Adrenal gland (tissue), 12 donors: ENCODE measurements around the gene GATA6. TPM values are rescaled to one million over a fixed set of nuclear protein-coding genes. Genes with fewer than 3 reads are reported as not detected.

Experiments
- DNase-seq, 7 donors: peaks; one replicate each; pipeline ENCODE4 v3.0.0-alpha.2; 2019 to 2020
- H3K27ac ChIP-seq, 5 donors: fragments of 200-600 bp; sonication (generic) in 4 of 5; 1 replicate in 3 of 5; 2 replicates in 2 of 5; pipeline versions ENCODE4 v1.5.1 to v1.8.0; 2016 to 2020; ENCODE audit warnings: mild to moderate bottlenecking in 1 of 5
- H3K27me3 ChIP-seq: fragments of 200-600 bp; 2 replicates; pipeline ENCODE4 v1.8.0; 2021
- H3K36me3 ChIP-seq, 2 donors: fragments of 200-600 bp; replicated peaks in 1 of 2; 1 replicate in 1 of 2; 2 replicates in 1 of 2; pipeline versions ENCODE4 v1.5.1 to v1.8.0; 2018 to 2022
- H3K4me1 ChIP-seq, 2 donors: fragments of 200-600 bp; replicated peaks in 1 of 2; 1 replicate in 1 of 2; 2 replicates in 1 of 2; pipeline versions ENCODE4 v1.5.1 to v1.8.0; 2018 to 2021
- H3K4me3 ChIP-seq, 4 donors: fragments of 200-600 bp; sonication (generic) in 3 of 4; one replicate each; pipeline ENCODE4 v1.5.1; 2016 to 2018
- H3K9me3 ChIP-seq, 3 donors: fragments of 200-600 bp; sonication (generic) in 1 of 3; replicated peaks in 1 of 3; 1 replicate in 2 of 3; 2 replicates in 1 of 3; pipeline versions ENCODE4 v1.5.1 to v1.8.0; 2016 to 2021
- CTCF ChIP-seq, 6 experiments: fragments of 450-650 bp in 4 of 6; fragments of 200-600 bp in 2 of 6; sonication (generic) in 1 of 6; IDR thresholded peaks; 1 replicate in 5 of 6; 2 replicates in 1 of 6; pipeline versions ENCODE4 v1.5.1 to v1.8.0; 2016 to 2021; ENCODE audit warnings: antibody characterized with exemption in 6 of 6, mild to moderate bottlenecking in 2 of 6, moderate library complexity in 1 of 6
- POLR2A ChIP-seq, 2 donors: fragments of 450-650 bp; IDR thresholded peaks; one replicate each; pipeline ENCODE4 v1.6.1; 2017; ENCODE audit warnings: antibody characterized with exemption in 2 of 2, mild to moderate bottlenecking in 2 of 2, moderate library complexity in 1 of 2
- WGBS, 4 donors: extraction: QIAGEN DNeasy Blood & Tissue Kit in 2 of 4; methylation state at CpG; one replicate each; pipeline versions ENCODE4 v1.1.5 to v1.1.7; 2013 to 2017; 5-methylcytosine and 5-hydroxymethylcytosine counted together
- intact Hi-C, 2 donors: fragments of 100-400 bp; cut with DNase I; formaldehyde crosslinking; loops; one replicate each; pipeline versions ENCODE4 v1.14.1 to v1.15.0; 2022 to 2023
- polyA plus RNA-seq, 3 donors: library from polyadenylated mRNA; stranded (reverse); fragments of 200-250 nt in 2 of 3; fragments of 350-450 nt in 1 of 3; fragmentation: Illumina TruSeq in 1 of 3; extraction: RNeasy Lipid Tissue Mini Kit (QIAGEN cat#74804) in 1 of 3; gene quantifications; one replicate each; pipeline ENCODE4 v1.2.3, GENCODE V29; 2013 to 2014
- total RNA-seq, 9 donors: library from RNA; depleted of rRNA in 4 of 9; stranded (reverse); fragments of >200 nt in 4 of 9; fragments of 120-200 nt in 1 of 9; fragmentation: NEBNext Ultra II Directional in 1 of 9; extraction: Animal tissue kit (Norgen Biotek cat#: 25700) in 1 of 9; gene quantifications; one replicate each; pipeline versions ENCODE4 v1.1.0 to v1.2.4, GENCODE V29; 2013 to 2023
- donor health status: healthy with polysubstance abuse.
- donor health status: Bipolar disorder and iron deficiency.
- donor health status: DM: yes; HTN: yes; CAD: no.
- donor health status: DM: no; HTN: no; CAD: no.
- donor health status: DM: no; HTN: no; CAD: no.
- donor health status: DM: yes; HTN: yes; CAD: no.

Gene GATA6
- total and polyA plus RNA-seq, 12 donors: 31.3 to 222 (median 135) TPM

- Histone ChIP-seq H3K36me3 (peaks cover 0 to 57% of the 10 kb centered on the region in 2 donors), H3K9me3 (no peaks in the 10 kb centered on the region), H3K4me3 (peak overlapping the region in 3 of 4 donors; percentile 53 to 86 (median 77)), H3K27me3 (no peaks in the 10 kb centered on the region), H3K27ac (peak overlapping the region; percentile 70 to 99 (median 97)), H3K4me1 (peaks cover 8 to 9% of the 10 kb centered on the region in 2 donors)
- intact Hi-C loops: loop anchor here (5.0 to 10.0 kb wide), 4 partner anchors 172 to 532 kb away; no protein-coding TSS in a partner anchor
- WGBS, 4 donors: 15 to 20% (median 18%) methylated on average over 6 to 7 of the region's 7 CpGs
- TF ChIP-seq CTCF (IDR thresholded peaks at IDR 0.05): no peak
- peak in 1 of 2 donors; percentile 45 for TF ChIP-seq POLR2A (IDR thresholded peaks at IDR 0.05)
- peak in 5 of 7 donors; percentile 39 to 72 (median 64) for DNase-seq
These were observed 3.2 kb downstream of the GATA6 start for GRCh38 chr18:22172594-22173049.

GRCh38 chr18:22173221-22173927, 4.0 kb downstream of the GATA6 start:
- intact Hi-C loops: loop anchor here (5.0 to 10.0 kb wide), 4 partner anchors 171 to 531 kb away; no protein-coding TSS in a partner anchor
- peak in 2 of 7 donors; percentile 31 for DNase-seq
- WGBS, 4 donors: 18 to 28% (median 22%) methylated on average over 22 of the region's 22 CpGs
- peaks cover 0 to 61% of the 10 kb centered on the region in 2 donors for H3K36me3 ChIP-seq
- TF ChIP-seq POLR2A (IDR thresholded peaks at IDR 0.05) (no peak), CTCF (IDR thresholded peaks at IDR 0.05) (no peak)
- H3K4me1 ChIP-seq: peaks cover 10 to 11% of the 10 kb centered on the region in 2 donors
- H3K27ac ChIP-seq: peak overlapping the region; percentile 70 to 99 (median 97)
- H3K9me3 ChIP-seq: no peaks in the 10 kb centered on the region
- H3K4me3 ChIP-seq: peak overlapping the region; percentile 1 to 86 (median 65)
- no peaks in the 10 kb centered on the region for H3K27me3 ChIP-seq

- WGBS, 4 donors: 6 to 20% (median 16%) methylated on average over 6 of the region's 6 CpGs
- Histone ChIP-seq H3K9me3 (no peaks in the 10 kb centered on the region), H3K27me3 (no peaks in the 10 kb centered on the region), H3K36me3 (peaks cover 0 to 67% of the 10 kb centered on the region in 2 donors), H3K4me3 (peak overlapping the region; percentile 1 to 86 (median 65)), H3K4me1 (peaks cover 15 to 16% of the 10 kb centered on the region in 2 donors), H3K27ac (peak overlapping the region; percentile 70 to 99 (median 97))
- no peak for TF ChIP-seq CTCF (IDR thresholded peaks at IDR 0.05)
- peak in 1 of 2 donors; percentile 25 for TF ChIP-seq POLR2A (IDR thresholded peaks at IDR 0.05)
- intact Hi-C loops: loop anchor here (5.0 to 10.0 kb wide), 4 partner anchors 171 to 531 kb away; no protein-coding TSS in a partner anchor
- DNase-seq: peak in 4 of 7 donors; percentile 31 to 55 (median 42)
These were observed 4.5 kb downstream of the GATA6 start for GRCh38 chr18:22173928-22174301.

- DNase-seq: peak in 5 of 7 donors; percentile 56 to 72 (median 63)
- WGBS, 4 donors: 10 to 19% (median 14%) methylated on average over 6 of the region's 6 CpGs
- peak in 1 of 2 donors; percentile 52 for TF ChIP-seq POLR2A (IDR thresholded peaks at IDR 0.05)
- no peak for TF ChIP-seq CTCF (IDR thresholded peaks at IDR 0.05)
- peak overlapping the region; percentile 1 to 86 (median 65) for H3K4me3 ChIP-seq
- intact Hi-C loops: loop anchor here (5.0 to 10.0 kb wide), 4 partner anchors 170 to 530 kb away; no protein-coding TSS in a partner anchor
- H3K36me3 ChIP-seq: peaks cover 0 to 68% of the 10 kb centered on the region in 2 donors
- no peaks in the 10 kb centered on the region for H3K9me3 ChIP-seq
- H3K4me1 ChIP-seq: peaks cover 20 to 23% of the 10 kb centered on the region in 2 donors
- peak overlapping the region; percentile 70 to 99 (median 97) for H3K27ac ChIP-seq
- no peaks in the 10 kb centered on the region for H3K27me3 ChIP-seq
These were observed 5.2 kb downstream of the GATA6 start for GRCh38 chr18:22174341-22175145.
